ENCODE measurements around the gene UNC45B. TPM values are rescaled to one million over a fixed set of nuclear protein-coding genes. Genes with fewer than 3 reads are reported as not detected.

Gene UNC45B
- total and polyA plus RNA-seq, 2 of the 4 experiments (the other 2 are of a cell fraction): not detected

DNA sequence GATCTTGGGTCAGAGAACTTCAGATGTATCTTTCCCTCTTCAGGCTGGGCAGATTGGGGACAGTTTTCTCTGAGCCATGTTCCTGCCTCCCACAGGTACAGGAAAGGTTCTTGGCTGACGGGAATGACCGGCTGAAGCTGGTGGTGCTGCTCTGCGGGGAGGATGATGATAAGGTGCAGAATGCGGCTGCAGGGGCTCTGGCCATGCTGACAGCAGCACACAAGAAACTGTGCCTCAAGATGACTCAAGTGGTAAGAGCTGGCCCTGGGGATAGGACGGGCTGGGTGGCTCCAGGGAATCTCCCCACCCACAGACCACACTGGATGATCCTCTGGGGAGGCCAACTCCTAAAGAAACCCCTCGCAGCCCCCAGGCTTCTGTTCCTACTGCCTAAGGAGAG lies 35.7 kb downstream of the UNC45B start:
- Histone ChIP-seq H3K36me3 (ENCODE audit: control insufficient read depth, insufficient read depth, low read length) (no peaks in the 10 kb centered on the region), H4K8ac (ENCODE audit: low read depth in 2 of 2, low read length in 2 of 2) (no peak overlapping the region), H3K18ac (ENCODE audit: low read depth, low read length) (no peak overlapping the region), H3K27me3 (ENCODE audit: control insufficient read depth, insufficient read depth, low read length) (peaks cover 8% of the 10 kb centered on the region), H4K5ac (ENCODE audit: low read depth, low read length) (no peak overlapping the region), H3K9me3 (ENCODE audit: control insufficient read depth, insufficient read depth, low read length) (no peaks in the 10 kb centered on the region), H2BK120ac (ENCODE audit: low read depth, low read length) (no peak overlapping the region), H4K91ac (ENCODE audit: insufficient read depth, low read depth, low read length) (no peak overlapping the region), H2AK9ac (replicated peaks; ENCODE audit: low read depth, low read length, poor library complexity) (no peak overlapping the region), H3K9me1 (ENCODE audit: insufficient read depth, low read length) (no peaks in the 10 kb centered on the region), H3K79me1 (ENCODE audit: low read depth in 1 of 2, low read length in 2 of 2) (no peaks in the 10 kb centered on the region), H2BK5ac (ENCODE audit: low read depth, low read length, poor library complexity, severe bottlenecking) (no peak overlapping the region), H3K9ac (ENCODE audit: low read depth, low read length) (no peak overlapping the region), H3K4ac (ENCODE audit: low read depth, low read length) (no peak overlapping the region), H3K4me2 (ENCODE audit: low read depth, low read length) (no peak overlapping the region), H2BK20ac (ENCODE audit: low read depth, low read length) (no peak overlapping the region), H3K23ac (ENCODE audit: low read depth, low read length) (no peak overlapping the region), H3K56ac (ENCODE audit: extremely low read depth, insufficient read depth, low read length) (no peak overlapping the region), H2BK15ac (ENCODE audit: low read depth, low read length) (no peak overlapping the region), H3K4me1 (ENCODE audit: control insufficient read depth, insufficient read depth, low read length) (no peaks in the 10 kb centered on the region), H2AK5ac (ENCODE audit: low read depth, low read length) (no peak overlapping the region), H3K14ac (replicated peaks; ENCODE audit: low read depth, low read length) (no peak overlapping the region), H4K20me1 (ENCODE audit: insufficient read depth, low read length) (no peaks in the 10 kb centered on the region), H3K4me3 (ENCODE audit: insufficient read depth, low read depth, low read length) (no peak overlapping the region), H2AFZ (replicated peaks; ENCODE audit: low read length, poor library complexity) (no peak overlapping the region), H3K27ac (ENCODE audit: insufficient read depth, low read length) (no peak overlapping the region)
- dilution Hi-C loops (cut with HindIII; ENCODE audit: low sequenced_read_pairs, unreplicated experiment): loop anchor here (25.0 kb wide), 1 partner anchor 354 kb away; the partner anchor contains the start of gene SLFN12L
- ChIA-PET CTCF (no interaction called here), POLR2A (ENCODE audit: unreplicated experiment) (no interaction called here)
- DNase-seq (no peak), ATAC-seq (ENCODE audit: low read depth) (no peak)
- in situ Hi-C loops (cut with MboI; ENCODE audit: low sequenced_read_pairs): no loop called here
- no CpG with 5 or more reads among the region's 6 CpGs for WGBS, 2 experiments (ENCODE audit: extremely low coverage in 2 of 2, insufficient read length in 1 of 2)
- no TSS peak for BruUV-seq (replicated peaks)
- no peak for TF ChIP-seq MXI1 (IDR thresholded peaks at IDR 0.05; ENCODE audit: borderline replicate concordance, low read depth, low read length)
- TF ChIP-seq SMC3 (IDR thresholded peaks at IDR 0.05; ENCODE audit: low read depth, low read length): no peak
- TF ChIP-seq, protein P1, sequence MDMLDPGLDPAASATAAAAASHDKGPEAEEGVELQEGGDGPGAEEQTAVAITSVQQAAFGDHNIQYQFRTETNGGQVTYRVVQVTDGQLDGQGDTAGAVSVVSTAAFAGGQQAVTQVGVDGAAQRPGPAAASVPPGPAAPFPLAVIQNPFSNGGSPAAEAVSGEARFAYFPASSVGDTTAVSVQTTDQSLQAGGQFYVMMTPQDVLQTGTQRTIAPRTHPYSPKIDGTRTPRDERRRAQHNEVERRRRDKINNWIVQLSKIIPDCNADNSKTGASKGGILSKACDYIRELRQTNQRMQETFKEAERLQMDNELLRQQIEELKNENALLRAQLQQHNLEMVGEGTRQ (IDR thresholded peaks at IDR 0.05; ENCODE audit: low read depth, low read length): no peak
- TF ChIP-seq FOS (IDR thresholded peaks at IDR 0.05; ENCODE audit: low read depth, low read length): no peak
- no peak for TF ChIP-seq BHLHE40 (IDR thresholded peaks at IDR 0.05; ENCODE audit: low read depth, low read length)
- no peak for TF ChIP-seq RFX5 (IDR thresholded peaks at IDR 0.05; ENCODE audit: low read depth, low read length)
- no peak for TF ChIP-seq MAZ (IDR thresholded peaks at IDR 0.05; ENCODE audit: borderline replicate concordance, low read depth, low read length)
- no peak for TF ChIP-seq RCOR1 (IDR thresholded peaks at IDR 0.05; ENCODE audit: insufficient replicate concordance, low read length)
- intact Hi-C loops (cut with micrococcal nuclease): no loop called here

Data from IMR-90 (cell line).